ENCODE measurements around the gene KIF21A.

Gene KIF21A

GRCh38 chr12:39435531-39435930 lies 7.4 kb downstream of the KIF21A start:
- DNase-seq: no peak

GRCh38 chr12:39431797-39432196 lies 11.1 kb downstream of the KIF21A start:
- DNase-seq: no peak

DNA sequence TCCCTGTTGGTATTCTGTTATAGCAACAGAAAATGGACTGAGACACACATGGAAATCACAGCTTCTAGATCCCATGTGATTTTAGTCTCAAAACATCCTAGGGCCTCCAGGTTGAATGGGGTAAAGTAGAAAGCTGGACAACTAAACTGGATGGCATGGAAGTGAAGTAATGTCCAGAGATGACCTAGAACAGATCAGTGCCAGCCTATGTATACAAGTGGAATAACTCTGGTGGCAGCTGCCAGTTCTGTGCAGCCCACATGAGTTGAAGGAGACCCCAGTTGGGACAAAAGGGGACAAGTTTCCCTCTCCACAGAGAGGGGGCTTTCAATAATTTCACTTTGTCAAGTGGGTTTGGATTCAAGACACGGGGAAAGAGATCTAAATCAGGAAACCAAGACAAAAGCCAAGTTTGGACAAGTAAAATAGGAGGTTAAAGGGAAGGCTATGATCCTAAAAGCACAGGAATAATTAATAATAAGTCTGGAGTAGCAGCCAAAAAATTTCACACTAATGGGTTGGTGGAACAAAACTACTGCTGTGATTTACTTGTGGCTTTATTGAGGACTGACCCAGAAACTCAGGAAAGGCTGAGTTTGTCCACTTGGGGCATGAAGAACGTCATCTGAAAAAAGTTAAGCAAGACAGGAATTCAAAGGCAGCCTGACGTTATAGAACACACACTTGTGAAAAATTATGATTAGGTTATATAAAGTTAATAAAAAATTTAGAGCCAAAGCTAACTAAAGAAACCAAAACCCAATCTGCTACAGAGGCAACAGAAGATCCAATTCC lies 11.7 kb downstream of the KIF21A start:
- DNase-seq: no peak

DNA sequence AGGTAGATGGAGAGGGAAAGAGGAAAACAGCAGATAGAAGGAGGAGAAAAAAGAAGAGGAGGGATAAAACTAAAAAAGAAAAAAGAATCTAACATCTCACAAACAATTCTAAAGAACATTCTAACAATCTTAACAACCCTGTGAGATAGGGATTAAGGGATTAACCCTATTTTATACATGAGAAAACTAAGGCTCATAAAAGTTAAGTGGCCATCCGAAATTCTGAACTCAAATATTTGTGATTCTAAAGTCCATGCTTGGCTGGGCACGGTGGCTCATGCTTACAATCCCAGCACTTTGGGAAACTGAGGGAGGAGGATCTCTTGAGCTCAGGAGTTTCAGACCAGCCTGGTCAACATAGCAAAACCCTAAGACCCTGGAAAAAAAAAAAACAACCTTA lies 13.1 kb downstream of the KIF21A start:
- DNase-seq: no peak

GRCh38 chr12:39427360-39427808 lies 15.5 kb downstream of the KIF21A start:
- DNase-seq: no peak

DNA sequence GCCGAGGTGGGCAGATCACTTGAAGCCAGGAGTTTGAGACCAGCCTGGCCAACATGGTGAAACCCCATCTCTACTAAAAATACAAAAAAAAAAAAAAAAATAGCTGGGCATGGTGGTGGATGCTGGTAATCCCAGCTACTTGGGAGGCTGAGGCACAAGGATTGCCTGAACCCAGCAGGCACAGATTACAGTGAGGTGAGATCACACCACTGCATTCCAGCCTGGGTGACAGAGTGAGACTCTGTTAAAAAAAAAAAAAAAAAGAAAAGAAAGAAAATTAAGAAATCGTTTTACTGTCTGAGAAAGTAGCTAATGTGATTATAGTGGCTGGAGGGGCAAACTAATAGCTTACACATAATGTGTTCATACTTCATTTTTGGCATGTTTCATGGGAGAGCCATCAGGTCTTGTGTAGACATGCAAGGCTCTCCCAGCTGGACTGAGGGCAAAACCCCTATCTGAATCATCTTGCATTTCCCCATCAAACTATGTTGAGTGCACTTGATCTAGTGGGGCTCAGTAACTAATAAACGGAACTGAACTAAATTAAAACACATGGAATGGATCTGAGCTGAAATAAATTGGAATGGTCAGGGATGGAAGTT lies 16.2 kb downstream of the KIF21A start:
- no peak for DNase-seq

- no peak for DNase-seq
These were observed 22.9 kb downstream of the KIF21A start for GRCh38 chr12:39420043-39420442.

GRCh38 chr12:39419471-39419870 lies 23.4 kb downstream of the KIF21A start:
- no peak for DNase-seq

DNA sequence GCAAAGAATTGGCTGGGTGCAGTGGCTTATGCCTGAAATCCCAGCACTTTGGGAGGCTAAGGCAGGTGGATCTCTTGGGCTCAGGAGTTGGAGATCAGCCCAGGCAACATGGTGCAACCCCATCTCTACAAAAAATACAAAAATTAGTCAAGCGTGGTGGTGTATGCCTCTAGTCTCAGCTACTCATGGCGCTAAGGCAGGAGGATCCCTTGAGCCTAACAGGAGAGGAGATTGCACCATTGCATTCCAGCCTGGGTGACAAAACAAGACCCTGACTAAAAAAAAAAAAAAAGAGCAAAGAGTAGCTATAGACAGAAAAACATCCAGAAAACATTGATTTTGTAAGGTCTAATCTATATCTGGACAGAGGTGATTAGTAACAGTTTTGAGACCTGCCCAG lies 25.0 kb downstream of the KIF21A start:
- no peak for DNase-seq

DNA sequence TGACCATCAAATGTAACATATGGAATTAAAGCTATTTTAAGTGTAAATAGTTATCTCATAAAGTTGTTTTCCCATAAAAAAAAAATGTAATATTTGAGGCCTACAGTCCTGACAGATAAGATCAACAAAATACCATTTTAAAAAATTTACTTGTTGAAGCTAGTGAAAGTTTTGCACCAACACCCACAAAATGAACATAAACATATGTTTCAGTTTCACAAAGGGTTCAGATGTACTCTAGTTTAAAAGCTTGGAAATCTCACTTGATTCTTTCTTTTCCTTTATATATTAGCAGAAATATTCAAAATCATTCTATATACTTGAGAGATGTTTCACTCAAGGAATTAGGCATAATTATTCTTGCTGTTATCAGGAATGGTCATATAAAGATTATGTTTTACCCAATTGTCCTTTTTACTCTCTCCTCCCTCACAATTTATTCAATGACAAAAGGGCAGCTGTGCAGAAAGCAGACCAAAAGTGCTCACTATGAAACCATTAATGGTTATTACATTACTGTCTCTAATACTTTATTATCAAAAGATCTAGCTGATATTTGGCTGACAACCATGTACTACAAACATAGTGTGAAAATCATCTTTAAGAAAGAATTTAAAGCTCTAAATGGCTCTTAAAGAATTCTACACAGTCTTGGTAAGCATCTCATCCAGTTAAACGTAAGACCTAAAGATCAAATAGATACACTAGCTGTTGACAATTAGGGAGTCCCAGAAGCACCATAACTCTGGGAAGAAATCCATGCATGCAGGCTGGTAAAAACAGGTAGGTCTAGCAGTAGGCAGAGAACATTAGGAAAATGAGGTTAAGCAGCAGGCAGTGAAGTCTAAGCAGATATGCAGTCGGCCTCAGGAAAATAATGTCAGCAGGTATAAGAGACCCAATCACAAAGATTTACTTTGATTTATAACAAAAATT lies 28.8 kb downstream of the KIF21A start:
- DNase-seq: no peak

DNA sequence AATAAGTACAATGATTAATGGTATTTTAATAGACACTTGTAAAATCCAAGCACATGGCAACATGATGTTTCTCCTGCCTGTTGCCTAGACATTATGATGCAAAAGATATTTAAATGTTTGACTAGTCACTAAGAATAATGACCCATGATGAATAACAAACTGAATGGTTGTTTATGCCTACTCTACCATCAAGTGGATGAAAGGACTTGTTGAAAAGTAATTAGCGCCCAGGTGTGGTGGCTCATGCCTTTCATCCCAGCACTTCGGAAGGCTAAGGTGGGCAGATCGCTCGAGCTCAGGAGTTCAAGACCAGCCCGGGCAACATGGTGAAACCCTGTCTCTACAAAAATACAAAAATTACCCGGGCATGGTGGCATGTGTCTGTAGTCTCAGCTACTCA lies 30.7 kb downstream of the KIF21A start:
- no peak for DNase-seq

DNA sequence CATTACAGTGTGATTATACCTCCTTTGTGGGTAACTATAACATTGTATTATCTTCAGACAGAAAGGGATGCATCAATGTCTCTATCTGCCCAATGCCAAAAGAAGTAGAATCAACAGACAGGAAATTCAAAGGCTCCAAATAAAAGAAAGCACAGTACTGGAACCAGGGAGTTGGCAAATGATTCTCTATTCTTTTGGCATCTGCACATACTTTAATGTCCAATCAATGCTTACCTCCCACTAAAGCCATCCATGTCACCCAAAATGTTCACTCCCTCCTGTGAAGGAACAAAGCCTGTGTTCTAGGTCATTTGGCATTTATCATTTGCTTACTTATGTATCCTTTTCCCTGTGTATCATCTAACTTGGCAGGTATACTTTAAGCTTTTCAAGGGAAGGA lies 36.7 kb downstream of the KIF21A start:
- DNase-seq: no peak

- no peak for DNase-seq
These were observed 37.3 kb downstream of the KIF21A start for GRCh38 chr12:39405580-39405979.

DNA sequence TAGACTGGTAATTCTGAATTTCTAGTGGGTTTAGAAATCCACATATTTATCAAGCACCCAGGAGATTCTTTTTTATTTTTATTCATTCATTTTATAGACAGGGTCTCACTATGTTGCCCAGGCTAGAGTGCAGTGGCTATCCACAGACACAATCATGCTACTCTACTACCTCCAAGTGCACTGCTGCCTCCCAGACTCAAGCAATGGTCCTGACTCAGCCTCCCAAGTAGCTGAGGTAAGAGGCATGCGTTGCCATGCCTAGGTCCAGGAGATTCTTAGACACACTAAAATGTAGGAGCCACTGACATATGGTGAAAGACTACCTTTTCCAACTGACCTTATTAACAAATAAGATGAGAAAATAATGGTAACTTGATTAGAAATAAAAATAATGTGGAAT lies 38.9 kb downstream of the KIF21A start:
- DNase-seq: no peak

GRCh38 chr12:39403376-39403775 lies 39.5 kb downstream of the KIF21A start:
- DNase-seq: no peak

DNA sequence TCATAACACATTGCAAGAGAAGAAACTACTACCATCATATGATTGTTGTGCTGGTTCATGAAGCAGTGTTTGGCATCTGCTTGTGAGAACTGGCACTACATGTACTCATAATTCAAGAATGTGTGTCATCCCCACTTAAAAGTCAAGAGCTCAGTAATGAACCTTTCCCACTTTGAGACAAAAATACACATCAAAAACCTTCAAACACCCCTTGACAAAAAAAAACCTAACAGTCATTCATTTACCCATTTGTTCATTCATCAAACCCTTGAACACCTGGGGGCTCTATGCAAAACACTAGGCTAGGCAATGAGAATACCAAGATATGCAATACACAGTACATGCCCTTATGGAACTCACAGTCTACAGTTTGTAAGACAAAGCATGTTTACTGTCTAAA lies 40.0 kb downstream of the KIF21A start:
- DNase-seq: no peak

DNA sequence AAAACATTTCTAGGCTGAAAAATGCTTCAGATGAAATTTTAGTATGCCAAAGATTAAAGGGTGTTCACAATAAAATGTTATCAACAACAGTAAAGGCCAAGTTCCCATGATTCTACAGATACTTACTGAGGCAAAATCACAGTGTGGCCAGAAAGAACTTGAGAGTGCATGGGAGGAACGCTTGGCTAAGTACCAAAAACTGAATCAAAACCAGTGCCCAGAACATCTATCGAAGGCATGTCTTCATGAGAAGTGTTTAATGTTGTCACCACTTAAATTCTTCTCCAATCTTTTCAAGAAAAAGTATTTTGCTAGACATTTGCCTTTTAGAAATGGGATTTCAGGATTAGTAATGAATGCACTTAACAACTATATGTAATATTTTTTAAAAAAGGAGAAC lies 41.5 kb downstream of the KIF21A start:
- no peak for DNase-seq

GRCh38 chr12:39395866-39396265 lies 47.1 kb downstream of the KIF21A start:
- DNase-seq: no peak

DNA sequence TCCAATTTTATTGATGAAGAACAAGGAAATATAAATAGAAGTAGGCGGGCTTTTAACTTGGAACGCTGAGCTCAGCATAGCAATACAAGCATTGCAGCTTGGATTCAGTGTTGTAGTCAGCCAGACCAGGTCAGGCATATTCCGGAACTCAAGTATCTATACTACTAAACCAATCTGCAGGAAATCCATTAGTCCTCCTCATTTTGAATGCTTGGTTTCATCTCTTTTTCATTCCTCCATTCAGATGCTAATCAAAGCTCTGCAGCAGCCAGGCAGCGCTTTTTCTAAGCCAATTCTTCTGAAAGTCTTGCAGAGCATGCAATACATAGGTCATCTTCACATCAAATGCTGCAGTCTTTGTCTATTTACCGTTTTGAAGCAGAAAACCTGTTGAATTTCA lies 49.0 kb downstream of the KIF21A start:
- no peak for DNase-seq

DNA sequence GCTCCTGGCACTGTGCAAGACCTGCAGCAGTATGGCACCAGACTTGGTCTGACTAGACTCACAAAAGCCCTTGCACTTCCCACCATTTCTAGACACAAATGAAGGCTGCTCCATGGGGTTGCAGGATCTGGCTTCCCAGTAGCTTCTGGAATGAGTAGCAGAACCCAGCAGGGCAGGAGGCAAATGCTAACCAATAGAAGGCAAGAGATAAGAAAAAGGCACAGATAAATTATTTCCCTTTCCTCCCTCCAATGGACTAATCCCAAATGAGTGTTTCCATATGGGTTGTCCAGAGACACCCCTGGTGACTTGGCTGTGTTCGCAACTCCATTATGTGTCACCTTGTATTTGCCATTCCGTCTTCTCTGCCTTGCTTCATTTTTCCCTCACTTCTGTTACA lies 49.7 kb downstream of the KIF21A start:
- DNase-seq: no peak

DNA sequence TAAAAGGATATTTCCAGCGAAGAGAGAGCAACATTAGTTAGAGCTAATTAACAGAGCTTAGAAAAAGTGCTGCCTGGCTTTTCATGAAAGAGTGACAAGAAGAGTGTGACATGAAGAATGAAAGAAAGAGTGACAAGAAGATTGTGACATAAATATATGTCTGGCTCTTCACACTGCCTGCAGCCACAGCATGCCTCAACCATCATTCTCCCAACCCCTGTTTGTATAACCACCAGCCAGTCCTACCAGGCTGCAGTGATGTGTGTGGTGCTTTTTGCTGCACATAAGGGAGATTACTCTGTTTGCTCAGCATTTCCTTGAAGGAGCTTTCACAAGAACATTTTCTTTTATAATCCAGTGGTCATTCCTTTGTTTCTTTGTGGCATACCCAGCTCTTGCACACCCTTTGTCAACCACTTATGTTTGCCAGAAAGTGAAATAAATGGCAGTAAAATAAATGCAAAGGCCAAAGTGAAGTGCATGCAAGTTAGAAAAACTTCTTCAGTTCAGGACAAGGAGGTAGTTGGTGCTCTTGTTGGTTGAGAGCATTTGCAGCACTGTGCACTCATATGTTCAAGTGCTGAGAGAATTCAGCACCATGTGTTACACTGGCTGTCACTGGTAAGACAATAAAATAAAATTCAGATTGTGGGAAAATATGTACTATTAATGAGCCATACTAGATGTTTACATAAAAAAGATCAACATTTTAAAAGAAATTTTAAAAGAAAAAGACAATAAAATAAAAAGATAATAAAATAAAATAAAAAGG lies 50.6 kb downstream of the KIF21A start:
- no peak for DNase-seq

DNA sequence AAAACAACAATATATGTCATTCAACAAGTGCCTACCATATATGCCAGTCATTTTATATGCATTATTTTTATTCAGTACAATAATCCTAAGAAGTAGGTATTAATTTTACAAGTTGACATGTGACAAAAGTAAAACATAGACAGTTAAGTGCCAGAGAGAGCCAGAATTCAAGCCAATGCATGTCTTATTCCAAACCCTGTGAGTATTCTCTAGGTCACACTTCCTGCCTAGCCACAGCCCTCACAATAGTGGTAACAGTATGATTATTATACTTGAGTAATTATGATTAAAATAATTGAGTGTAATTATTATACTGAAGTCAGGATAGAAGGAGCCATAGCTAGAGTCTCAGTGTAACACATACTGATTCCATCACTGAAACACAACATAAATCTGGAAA lies 52.2 kb downstream of the KIF21A start:
- DNase-seq: no peak
